HL-60/S4 (cell line): ENCODE data around the gene ANKRD33.

Source experiments
- in situ Hi-C: fragments of 300-500 bp; cut with MboI; formaldehyde crosslinking; loops from 2 replicates; pipeline ENCODE4 v1.14.3; 2022; ENCODE audit warnings: low sequenced_read_pairs

Gene ANKRD33

GRCh38 chr12:51898506-51898905 lies 10.6 kb downstream of the ANKRD33 start:
- in situ Hi-C loops, result no loop called here

GRCh38 chr12:51898937-51899336 lies 11.0 kb downstream of the ANKRD33 start:
- in situ Hi-C loops, result no loop called here

- in situ Hi-C loops, result no loop called here
These were observed 12.5 kb downstream of the ANKRD33 start for GRCh38 chr12:51900323-51900889.

- in situ Hi-C loops, result no loop called here
These were observed 13.4 kb downstream of the ANKRD33 start for GRCh38 chr12:51901121-51901817.

GRCh38 chr12:51901881-51902280 lies 14.0 kb downstream of the ANKRD33 start:
- in situ Hi-C loops, result no loop called here

- in situ Hi-C loops, result no loop called here
These were observed 17.1 kb downstream of the ANKRD33 start for GRCh38 chr12:51904951-51905470.

GRCh38 chr12:51905471-51906429 lies 17.8 kb downstream of the ANKRD33 start:
- in situ Hi-C loops, result no loop called here

- in situ Hi-C loops, result no loop called here
These were observed 18.7 kb downstream of the ANKRD33 start for GRCh38 chr12:51906430-51907082.

GRCh38 chr12:51907083-51907855 lies 19.4 kb downstream of the ANKRD33 start, which contains the start of gene ACVRL1:
ACVRL1 (plus strand) TSS chr12:51907504; CDS start chr12:51912475, 4,971 bp downstream.
- in situ Hi-C loops, result no loop called here

- in situ Hi-C loops, result no loop called here
These were observed 20.0 kb downstream of the ANKRD33 start for GRCh38 chr12:51907856-51908425.

GRCh38 chr12:51908876-51909592 lies 21.1 kb downstream of the ANKRD33 start:
- in situ Hi-C loops, result no loop called here

- in situ Hi-C loops, result no loop called here
These were observed 22.3 kb downstream of the ANKRD33 start for GRCh38 chr12:51910168-51910567.

GRCh38 chr12:51910691-51911090 lies 22.8 kb downstream of the ANKRD33 start:
- in situ Hi-C loops, result no loop called here

- in situ Hi-C loops, result no loop called here
These were observed 23.4 kb downstream of the ANKRD33 start for GRCh38 chr12:51911307-51911706.

- in situ Hi-C loops, result no loop called here
These were observed 24.1 kb downstream of the ANKRD33 start for GRCh38 chr12:51911788-51912711.

- in situ Hi-C loops, result no loop called here
These were observed 25.4 kb downstream of the ANKRD33 start for GRCh38 chr12:51913071-51914033.
